ENCODE results near the gene C10orf143. TPM values are rescaled to one million over a fixed set of nuclear protein-coding genes. Genes with fewer than 3 reads are reported as not detected.

The C10orf143 gene
- total and polyA plus RNA-seq, 2 experiments from 2014 or later: 0.76 to 5.4 TPM

DNA sequence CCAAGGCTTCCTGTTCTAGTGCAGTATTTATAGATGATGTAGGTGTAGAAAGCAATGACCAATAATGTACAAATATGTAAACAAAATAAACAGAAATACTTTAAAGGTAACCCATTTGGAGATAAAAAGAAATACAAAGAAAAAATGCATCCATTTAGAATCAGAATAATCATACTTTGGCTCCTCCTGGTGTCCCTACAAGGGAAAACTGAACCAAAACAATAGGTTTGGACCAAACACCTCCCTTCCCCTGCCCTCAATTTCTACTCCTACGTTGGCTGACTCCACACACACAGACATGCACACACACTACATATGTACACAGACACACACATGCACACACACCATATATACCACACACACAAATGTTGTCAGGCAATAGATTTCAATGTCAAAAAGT is 36.0 kb downstream of the C10orf143 start:
- Histone ChIP-seq H3K27me3 (replicated peaks; ENCODE audit: insufficient read depth) (no peaks in the 10 kb centered on the region), H3K9ac (no peak overlapping the region), H3K9me3 (ENCODE audit: low read depth) (no peaks in the 10 kb centered on the region), H3K27ac (no peak overlapping the region), H3K9me2 (ENCODE audit: insufficient read depth) (no peaks in the 10 kb centered on the region), H3K36me3 (ENCODE audit: low read depth) (no peaks in the 10 kb centered on the region; the same call in 1 of the 2 replicates), H4K20me1 (ENCODE audit: insufficient read depth) (no peaks in the 10 kb centered on the region), H3K79me2 (ENCODE audit: insufficient read depth) (no peaks in the 10 kb centered on the region), H3F3A (ENCODE audit: insufficient read depth) (no peaks in the 10 kb centered on the region), H3K4me3 (no peak overlapping the region), H3K4me2 (ENCODE audit: unreplicated experiment) (no peak overlapping the region), H2AFZ (no peak overlapping the region), H3K4me1 (ENCODE audit: insufficient read depth) (no peaks in the 10 kb centered on the region)
- WGBS, 2 experiments (ENCODE audit: low coverage in 1 of 2, low lambda C conversion rate in 2 of 2, missing lambda C conversion rate in 2 of 2): 30 to 42% methylated on average over 1 of the region's 1 CpG
- TF ChIP-seq EZH2phosphoT487 (IDR thresholded peaks at IDR 0.05; ENCODE audit: insufficient read depth, low read depth): no peak
- no peak for TF ChIP-seq EZH2 (IDR thresholded peaks at IDR 0.05; ENCODE audit: insufficient read depth, poor library complexity, severe bottlenecking)
- DNase-seq: peak; percentile 19
- in situ Hi-C loops (cut with MboI): no loop called here

DNA sequence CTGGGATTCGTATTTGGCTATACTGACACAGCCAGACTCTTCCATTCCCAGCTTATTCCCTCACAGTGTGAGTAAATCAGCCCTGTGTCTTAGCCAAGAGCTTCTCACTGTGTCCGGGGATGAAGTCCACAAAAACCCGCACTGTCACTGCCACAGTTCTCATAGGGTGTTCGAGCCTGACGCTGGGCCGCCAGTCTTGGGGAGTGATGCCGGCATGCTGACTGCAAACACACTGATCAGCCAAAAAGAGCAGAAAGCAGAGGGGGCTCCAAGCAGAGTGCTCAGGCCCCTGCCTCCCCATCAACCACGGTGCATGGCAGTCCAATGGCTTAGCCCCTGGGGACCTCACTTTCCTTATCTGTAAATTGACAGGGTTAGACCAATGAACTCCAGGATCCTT is 36.7 kb downstream of the C10orf143 start:
- Histone ChIP-seq H3K9ac (no peak overlapping the region), H2AFZ (no peak overlapping the region), H4K20me1 (ENCODE audit: insufficient read depth) (no peaks in the 10 kb centered on the region), H3F3A (ENCODE audit: insufficient read depth) (no peaks in the 10 kb centered on the region), H3K36me3 (ENCODE audit: low read depth) (no peaks in the 10 kb centered on the region; the same call in 1 of the 2 replicates), H3K9me3 (ENCODE audit: low read depth) (no peaks in the 10 kb centered on the region), H3K4me2 (ENCODE audit: unreplicated experiment) (no peak overlapping the region), H3K4me3 (no peak overlapping the region), H3K27me3 (replicated peaks; ENCODE audit: insufficient read depth) (no peaks in the 10 kb centered on the region), H3K79me2 (ENCODE audit: insufficient read depth) (no peaks in the 10 kb centered on the region), H3K4me1 (ENCODE audit: insufficient read depth) (no peaks in the 10 kb centered on the region), H3K27ac (no peak overlapping the region), H3K9me2 (ENCODE audit: insufficient read depth) (no peaks in the 10 kb centered on the region)
- WGBS, 2 experiments (ENCODE audit: low coverage in 1 of 2, low lambda C conversion rate in 2 of 2, missing lambda C conversion rate in 2 of 2): 91 to 93% methylated on average over 8 of the region's 8 CpGs
- DNase-seq: no peak
- in situ Hi-C loops (cut with MboI): no loop called here
- TF ChIP-seq EZH2phosphoT487 (IDR thresholded peaks at IDR 0.05; ENCODE audit: insufficient read depth, low read depth): no peak
- TF ChIP-seq EZH2 (IDR thresholded peaks at IDR 0.05; ENCODE audit: insufficient read depth, poor library complexity, severe bottlenecking): no peak

DNA sequence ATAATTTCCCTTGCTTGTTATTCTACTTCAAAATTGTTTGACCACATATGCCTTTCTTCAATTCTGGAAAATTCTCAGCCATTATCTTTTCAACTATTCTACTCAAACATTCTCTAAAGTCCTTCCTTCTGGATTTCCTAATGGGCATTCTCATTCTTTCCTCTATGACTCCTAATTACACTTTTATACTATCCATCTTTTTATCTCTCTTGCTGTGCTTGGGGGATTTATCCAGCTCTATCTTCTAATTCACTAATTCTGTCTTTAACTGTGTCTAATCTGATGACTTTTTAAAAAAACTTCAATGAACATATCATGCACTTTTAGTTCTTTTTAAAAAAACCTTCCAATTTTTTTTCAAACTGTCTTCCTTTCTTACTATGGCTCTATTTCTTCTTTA is 38.4 kb downstream of the C10orf143 start:
- H2AFZ ChIP-seq: no peak overlapping the region
- H3K4me1 ChIP-seq (ENCODE audit: insufficient read depth): no peaks in the 10 kb centered on the region
- no peaks in the 10 kb centered on the region for H3K79me2 ChIP-seq (ENCODE audit: insufficient read depth)
- H3K27ac ChIP-seq: no peak overlapping the region
- TF ChIP-seq EZH2 (IDR thresholded peaks at IDR 0.05; ENCODE audit: insufficient read depth, poor library complexity, severe bottlenecking) (no peak), EZH2phosphoT487 (IDR thresholded peaks at IDR 0.05; ENCODE audit: insufficient read depth, low read depth) (no peak)
- no peaks in the 10 kb centered on the region for H3K36me3 ChIP-seq (ENCODE audit: low read depth)
- no peaks in the 10 kb centered on the region for H3F3A ChIP-seq (ENCODE audit: insufficient read depth)
- no peaks in the 10 kb centered on the region for H3K9me2 ChIP-seq (ENCODE audit: insufficient read depth)
- no peaks in the 10 kb centered on the region for H4K20me1 ChIP-seq (ENCODE audit: insufficient read depth)
- H3K4me2 ChIP-seq (ENCODE audit: unreplicated experiment): no peak overlapping the region
- no peak for DNase-seq
- H3K27me3 ChIP-seq (replicated peaks; ENCODE audit: insufficient read depth): no peaks in the 10 kb centered on the region
- no peak overlapping the region for H3K9ac ChIP-seq
- in situ Hi-C loops (cut with MboI): no loop called here
- no peak overlapping the region for H3K4me3 ChIP-seq
- no peaks in the 10 kb centered on the region for H3K9me3 ChIP-seq (ENCODE audit: low read depth)

DNA sequence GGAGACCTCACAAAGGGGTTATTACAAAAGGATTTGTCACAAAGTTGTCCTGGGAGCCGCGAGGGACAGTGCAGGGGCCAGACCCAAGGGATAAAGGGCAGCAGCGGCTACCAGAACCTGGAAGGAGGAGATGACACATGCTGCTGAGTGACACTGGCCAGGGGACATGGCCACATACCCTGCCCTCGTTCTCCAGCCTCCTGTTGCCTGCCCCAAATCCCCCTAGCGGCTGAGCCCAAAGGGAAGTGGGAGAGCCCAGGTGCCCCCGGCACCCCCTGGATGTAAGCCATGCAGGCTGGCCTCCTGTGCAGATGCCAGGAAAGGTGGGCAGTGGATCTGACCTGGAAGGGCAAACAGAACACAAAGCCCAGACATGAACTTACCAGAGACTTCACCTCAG is 42.7 kb downstream of the C10orf143 start:
- no peaks in the 10 kb centered on the region for H3K4me1 ChIP-seq (ENCODE audit: insufficient read depth)
- H2AFZ ChIP-seq: no peak overlapping the region
- DNase-seq: no peak
- no peaks in the 10 kb centered on the region for H3K27me3 ChIP-seq (replicated peaks; ENCODE audit: insufficient read depth)
- H3K36me3 ChIP-seq (ENCODE audit: low read depth): no peaks in the 10 kb centered on the region
- H3K9ac ChIP-seq: no peak overlapping the region
- no peaks in the 10 kb centered on the region for H3K9me2 ChIP-seq (ENCODE audit: insufficient read depth)
- WGBS, 2 experiments (ENCODE audit: low coverage in 1 of 2, low lambda C conversion rate in 2 of 2, missing lambda C conversion rate in 2 of 2): 72 to 80% methylated on average over 5 to 6 of the region's 6 CpGs
- no peak overlapping the region for H3K4me2 ChIP-seq (ENCODE audit: unreplicated experiment)
- no peaks in the 10 kb centered on the region for H3K79me2 ChIP-seq (ENCODE audit: insufficient read depth)
- H3K9me3 ChIP-seq (ENCODE audit: low read depth): no peaks in the 10 kb centered on the region
- H4K20me1 ChIP-seq (ENCODE audit: insufficient read depth): no peaks in the 10 kb centered on the region
- H3K27ac ChIP-seq: no peak overlapping the region
- TF ChIP-seq EZH2 (IDR thresholded peaks at IDR 0.05; ENCODE audit: insufficient read depth, poor library complexity, severe bottlenecking) (no peak), EZH2phosphoT487 (IDR thresholded peaks at IDR 0.05; ENCODE audit: insufficient read depth, low read depth) (no peak)
- no peaks in the 10 kb centered on the region for H3F3A ChIP-seq (ENCODE audit: insufficient read depth)
- in situ Hi-C loops (cut with MboI): no loop called here
- no peak overlapping the region for H3K4me3 ChIP-seq

DNA sequence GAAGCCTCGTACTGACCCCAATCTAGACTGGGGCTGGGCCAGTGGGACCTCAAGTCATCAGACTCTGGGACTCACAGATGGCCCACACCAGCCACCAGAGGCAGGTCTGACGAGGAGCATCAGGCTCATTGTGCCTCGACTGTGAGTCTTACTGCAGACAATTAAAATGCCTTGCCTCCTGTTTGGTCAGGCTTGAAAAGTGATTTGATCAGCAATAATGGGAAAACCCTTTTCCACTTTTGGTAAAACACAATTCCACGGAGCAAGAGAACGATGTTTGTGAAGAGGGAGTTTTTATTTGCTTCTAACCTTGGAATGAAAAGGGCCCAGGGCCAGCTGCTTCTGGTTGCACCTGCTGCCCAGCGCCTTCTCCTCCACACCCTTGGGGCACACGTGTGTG is 43.9 kb downstream of the C10orf143 start:
- no peaks in the 10 kb centered on the region for H3K4me1 ChIP-seq (ENCODE audit: insufficient read depth)
- H3K9ac ChIP-seq: no peak overlapping the region
- no peaks in the 10 kb centered on the region for H4K20me1 ChIP-seq (ENCODE audit: insufficient read depth)
- no peaks in the 10 kb centered on the region for H3K9me2 ChIP-seq (ENCODE audit: insufficient read depth)
- no peaks in the 10 kb centered on the region for H3K79me2 ChIP-seq (ENCODE audit: insufficient read depth)
- no peaks in the 10 kb centered on the region for H3K9me3 ChIP-seq (ENCODE audit: low read depth)
- no peak overlapping the region for H3K27ac ChIP-seq
- no peaks in the 10 kb centered on the region for H3F3A ChIP-seq (ENCODE audit: insufficient read depth)
- H3K4me2 ChIP-seq (ENCODE audit: unreplicated experiment): no peak overlapping the region
- no peaks in the 10 kb centered on the region for H3K36me3 ChIP-seq (ENCODE audit: low read depth)
- no peaks in the 10 kb centered on the region for H3K27me3 ChIP-seq (replicated peaks; ENCODE audit: insufficient read depth)
- in situ Hi-C loops (cut with MboI): no loop called here
- H2AFZ ChIP-seq: no peak overlapping the region
- TF ChIP-seq EZH2phosphoT487 (IDR thresholded peaks at IDR 0.05; ENCODE audit: insufficient read depth, low read depth) (no peak), EZH2 (IDR thresholded peaks at IDR 0.05; ENCODE audit: insufficient read depth, poor library complexity, severe bottlenecking) (no peak)
- no peak overlapping the region for H3K4me3 ChIP-seq
- WGBS, 2 experiments (ENCODE audit: low coverage in 1 of 2, low lambda C conversion rate in 2 of 2, missing lambda C conversion rate in 2 of 2): 77 to 85% methylated on average over 7 of the region's 7 CpGs
- no peak for DNase-seq

Measured in GM23248 (cell line).